Measurements from ENCODE around the gene SDF4. TPM values are rescaled to one million over a fixed set of nuclear protein-coding genes. Genes with fewer than 3 reads are reported as not detected.

Gene SDF4
- total RNA-seq, 2 donors from 2014 or later: 120 to 128 TPM

GRCh38 chr1:1246577-1247340 lies 15.0 kb upstream of the SDF4 start, which contains the start of gene C1QTNF12:
Gene C1QTNF12, minus strand, starts transcription at chr1:1246722. Its CDS starts 32 bp downstream, at chr1:1246690.
- Histone ChIP-seq H3K4me1 (peaks cover 0 to 14% of the 10 kb centered on the region in 2 donors), H3K27me3 (peaks cover 4 to 8% of the 10 kb centered on the region in 2 donors), H3K27ac (no peak within 1 kb of the TSS), H3K36me3 (no peaks in the 10 kb centered on the region), H3K4me3 (peak within 1 kb of the TSS in 1 of 2 donors; percentile 4), H3K9me3 (no peaks in the 10 kb centered on the region)
- no peak for DNase-seq (ENCODE audit: low spot score)
- TF ChIP-seq CTCF (IDR thresholded peaks at IDR 0.05): no peak

GRCh38 chr1:1245817-1246576 lies 14.2 kb upstream of the SDF4 start:
- no peak for DNase-seq (ENCODE audit: low spot score)
- Histone ChIP-seq H3K27me3 (peaks cover 4 to 8% of the 10 kb centered on the region in 2 donors), H3K9me3 (no peaks in the 10 kb centered on the region), H3K27ac (no peak overlapping the region), H3K4me3 (peak overlapping the region in 1 of 2 donors; percentile 4), H3K36me3 (no peaks in the 10 kb centered on the region), H3K4me1 (peaks cover 0 to 14% of the 10 kb centered on the region in 2 donors)
- no peak for TF ChIP-seq CTCF (IDR thresholded peaks at IDR 0.05)

GRCh38 chr1:1245178-1245816 lies 13.5 kb upstream of the SDF4 start:
- no peak for TF ChIP-seq CTCF (IDR thresholded peaks at IDR 0.05)

GRCh38 chr1:1244192-1244811 lies 12.5 kb upstream of the SDF4 start:
- Histone ChIP-seq H3K4me1 (peaks cover 0 to 14% of the 10 kb centered on the region in 2 donors), H3K27ac (no peak overlapping the region), H3K9me3 (no peaks in the 10 kb centered on the region), H3K36me3 (no peaks in the 10 kb centered on the region), H3K27me3 (peaks cover 8 to 11% of the 10 kb centered on the region in 2 donors), H3K4me3 (no peak overlapping the region)
- TF ChIP-seq CTCF (IDR thresholded peaks at IDR 0.05): no peak
- DNase-seq (ENCODE audit: low spot score): no peak

More at GRCh38 chr1:1245178-1245816, 13.5 kb upstream of the SDF4 start:
- peaks cover 4 to 8% of the 10 kb centered on the region in 2 donors for H3K27me3 ChIP-seq
- H3K27ac ChIP-seq: no peak overlapping the region
- H3K9me3 ChIP-seq: no peaks in the 10 kb centered on the region
- no peak for DNase-seq (ENCODE audit: low spot score)
- no peak overlapping the region for H3K4me3 ChIP-seq
- H3K36me3 ChIP-seq: no peaks in the 10 kb centered on the region
- H3K4me1 ChIP-seq: peaks cover 0 to 14% of the 10 kb centered on the region in 2 donors

GRCh38 chr1:1243807-1244191 lies 12.0 kb upstream of the SDF4 start:
- peaks cover 0 to 14% of the 10 kb centered on the region in 2 donors for H3K4me1 ChIP-seq
- no peaks in the 10 kb centered on the region for H3K36me3 ChIP-seq
- no peaks in the 10 kb centered on the region for H3K9me3 ChIP-seq
- no peak for DNase-seq (ENCODE audit: low spot score)
- H3K27me3 ChIP-seq: peaks cover 8 to 11% of the 10 kb centered on the region in 2 donors
- TF ChIP-seq CTCF (IDR thresholded peaks at IDR 0.05): no peak
- no peak overlapping the region for H3K4me3 ChIP-seq
- H3K27ac ChIP-seq: no peak overlapping the region
